C4-2B (cell line): ENCODE measurements around the gene SEC14L3.

Source experiments
- CTCF ChIP-seq: fragments of 450-650 bp; conservative IDR thresholded peaks from 2 replicates; pipeline ENCODE4 v1.5.1; 2017; ENCODE audit warnings: mild to moderate bottlenecking
- ZFX ChIP-seq: fragments of 450-650 bp; IDR thresholded peaks from 2 replicates; pipeline ENCODE4 v1.6.1; 2017

- TF ChIP-seq CTCF (no peak), ZFX (no peak)
These were observed 24.2 kb downstream of the SEC14L3 start for GRCh38 chr22:30447656-30448055.
